Stimulated activated CD4-positive, alpha-beta T cell treated with anti-CD3 and anti-CD28 coated beads, Interleukin-1b, Interleukin-23, amount 100 ng/mL, for 24 hours (primary cell): ENCODE results near the gene LINC00237.

Experiments
- DNase-seq, 4 experiments: peaks; one replicate each; pipeline ENCODE4 v3.0.0-alpha.2; 2020; ENCODE audit warnings: low read depth in 4 of 4, low spot score in 1 of 4

LINC00237 gene

DNA sequence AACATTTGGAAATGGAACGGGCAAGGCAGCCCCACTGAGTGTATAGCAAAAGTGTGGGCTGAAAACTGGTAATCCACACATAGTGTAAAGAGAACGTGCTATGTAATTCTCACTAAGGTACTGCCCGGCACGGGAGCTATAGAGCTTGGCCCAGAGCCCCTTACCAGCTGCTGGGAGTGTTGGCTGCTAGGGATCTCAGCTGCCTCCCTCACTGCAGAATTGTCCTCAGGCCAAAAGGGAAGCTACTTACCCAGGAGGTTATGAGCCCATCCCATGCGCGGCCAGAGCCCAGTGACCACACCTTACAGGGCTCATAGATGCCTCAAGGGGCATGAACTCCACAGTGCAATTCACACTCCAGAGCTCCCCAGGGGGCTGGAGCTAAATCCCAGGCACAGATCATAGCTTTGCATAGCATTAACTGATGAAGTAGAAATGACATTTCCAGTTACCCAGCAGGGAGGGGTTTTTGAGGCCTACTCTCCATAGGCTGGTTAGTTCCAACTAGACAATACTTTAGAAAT, 56.8 kb downstream of the LINC00237 start:
- DNase-seq: no peak

DNA sequence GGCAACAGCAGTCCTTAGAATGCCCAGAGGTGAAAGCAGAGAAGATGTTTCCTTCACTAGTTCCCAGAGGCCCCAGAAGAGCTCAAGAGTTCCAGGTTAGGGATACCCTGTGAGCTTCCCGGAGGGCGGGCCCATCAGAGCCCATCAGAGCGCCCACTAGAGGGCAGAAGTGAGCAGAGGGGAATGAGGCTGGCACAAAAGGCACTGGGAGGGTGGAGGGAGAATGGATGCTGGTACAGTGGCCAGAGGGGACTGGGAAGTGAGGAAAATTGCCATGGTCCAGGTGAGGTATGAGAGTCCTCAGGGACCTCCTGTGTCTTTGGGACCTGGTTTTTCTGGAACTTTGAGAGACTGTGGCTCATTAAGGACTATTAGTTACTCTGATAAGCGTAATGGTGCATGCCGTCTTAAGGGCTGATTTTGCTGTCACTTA, 57.3 kb downstream of the LINC00237 start:
- DNase-seq: peak; percentile 19 to 31 (median 26)

GRCh38 chr20:21047981-21048380, 58.2 kb downstream of the LINC00237 start:
- no peak for DNase-seq

DNA sequence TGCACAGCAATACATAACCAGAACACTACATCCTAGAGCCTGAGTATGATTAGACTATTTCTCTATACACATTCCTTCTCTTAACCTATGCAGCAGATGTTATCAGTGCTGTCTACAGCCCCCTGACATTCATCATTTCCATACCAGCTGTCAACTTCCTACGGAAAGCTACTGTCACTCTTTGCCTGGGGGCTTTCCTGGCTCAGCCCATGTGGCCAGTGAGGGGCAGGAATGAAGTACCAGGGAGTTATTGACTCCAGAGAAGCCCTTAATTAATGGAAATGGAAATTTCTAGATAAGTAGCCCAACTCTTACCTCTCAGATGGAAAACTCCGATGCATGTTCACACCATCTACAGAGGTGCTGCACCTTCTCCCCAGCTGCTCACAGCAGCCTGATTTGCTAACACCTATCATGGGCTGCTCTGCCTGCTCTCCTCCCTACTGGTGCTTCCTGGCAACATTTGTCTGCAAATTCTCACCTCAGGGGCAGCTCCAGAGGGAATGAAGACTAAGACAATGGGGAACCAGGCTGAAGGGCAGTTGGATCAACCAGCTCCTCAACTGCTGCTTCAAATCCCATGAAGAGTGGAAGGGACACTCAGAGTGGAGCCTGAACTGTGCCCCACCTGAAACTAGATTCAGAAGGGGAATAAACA, 59.6 kb downstream of the LINC00237 start:
- DNase-seq: no peak
